IMR-90 (cell line): ENCODE measurements around the gene DIPK1B. TPM values are rescaled to one million over a fixed set of nuclear protein-coding genes. Genes with fewer than 3 reads are reported as not detected.

ENCODE experiments used
- ATAC-seq: fragments of 200-7000 bp; cut with Tn5 transposase; 2 replicates; pipeline ENCODE4 v1.9.1; 2020; ENCODE audit warnings: low read depth, mild to moderate bottlenecking, moderate library complexity
- BruUV-seq: library from RNA; stranded (reverse); fragments of 400-500 nt; replicated peaks from 2 replicates; lab custom pipeline; 2021; lab: Mats Ljungman, UMichigan
- CTCF ChIA-PET: fragments of 300-600 bp; formaldehyde crosslinking; extraction: SDS; loops from one replicate; lab custom pipeline; 2021; ENCODE audit warnings: antibody characterized with exemption; lab: Yijun Ruan, JAX
- POLR2A ChIA-PET: fragments of 300-600 bp; sonication (Branson Sonifier 250); formaldehyde crosslinking; loops from one replicate; lab custom pipeline; 2022; ENCODE audit warnings: antibody characterized with exemption; ENCODE audit not compliant: unreplicated experiment; lab: Charles Lee
- DNase-seq: peaks from one replicate; pipeline ENCODE4 v3.0.0; 2013
- H2AFZ ChIP-seq: replicated peaks from 2 replicates; pipeline ENCODE3; 2013; ENCODE audit warnings: low read length, mild to moderate bottlenecking; ENCODE audit not compliant: poor library complexity
- H2AK5ac ChIP-seq: 2 replicates; pipeline ENCODE4 v1.6.1; 2013; ENCODE audit warnings: low read depth, low read length, inconsistent platforms
- H2AK9ac ChIP-seq: replicated peaks from 2 replicates; pipeline ENCODE3; 2013; ENCODE audit warnings: mild to moderate bottlenecking, low read depth, low read length, moderate library complexity; ENCODE audit not compliant: poor library complexity
- H2BK120ac ChIP-seq: 2 replicates; pipeline ENCODE4 v1.6.1; 2013; ENCODE audit warnings: low read depth, low read length, inconsistent platforms
- H2BK15ac ChIP-seq: 3 replicates; pipeline ENCODE4 v1.6.1; 2013; ENCODE audit warnings: low read depth, low read length, inconsistent platforms
- H2BK20ac ChIP-seq: 2 replicates; pipeline ENCODE4 v1.6.1; 2013; ENCODE audit warnings: low read depth, mild to moderate bottlenecking, inconsistent platforms, low read length, moderate library complexity
- H2BK5ac ChIP-seq: 2 replicates; pipeline ENCODE4 v1.6.1; 2013; ENCODE audit warnings: mild to moderate bottlenecking, low read depth, low read length, inconsistent platforms; ENCODE audit not compliant: poor library complexity, severe bottlenecking
- H3K14ac ChIP-seq: replicated peaks from 2 replicates; pipeline ENCODE4 v1.6.1; 2013; ENCODE audit warnings: low read depth, low read length, inconsistent platforms
- H3K18ac ChIP-seq: 2 replicates; pipeline ENCODE4 v1.6.1; 2013; ENCODE audit warnings: low read depth, low read length, control low read depth
- H3K23ac ChIP-seq: 2 replicates; pipeline ENCODE4 v1.6.1; 2013; ENCODE audit warnings: low read depth, low read length, inconsistent platforms
- H3K27ac ChIP-seq: 2 replicates; pipeline ENCODE4 v1.5.1; 2013; ENCODE audit warnings: mild to moderate bottlenecking, control low read depth, low read length; ENCODE audit not compliant: insufficient read depth
- H3K27me3 ChIP-seq: 2 replicates; pipeline ENCODE4 v1.6.1; 2013; ENCODE audit warnings: low read length; ENCODE audit not compliant: control insufficient read depth, insufficient read depth
- H3K36me3 ChIP-seq: 2 replicates; pipeline ENCODE4 v1.6.1; 2013; ENCODE audit warnings: low read length, mixed read lengths; ENCODE audit not compliant: control insufficient read depth, insufficient read depth
- H3K4ac ChIP-seq: 2 replicates; pipeline ENCODE4 v1.6.1; 2013; ENCODE audit warnings: low read depth, low read length, inconsistent platforms
- H3K4me1 ChIP-seq: 2 replicates; pipeline ENCODE4 v1.6.1; 2013; ENCODE audit warnings: low read length, mixed read lengths; ENCODE audit not compliant: control insufficient read depth, insufficient read depth
- H3K4me2 ChIP-seq: 2 replicates; pipeline ENCODE4 v1.6.1; 2013; ENCODE audit warnings: low read depth, mild to moderate bottlenecking, control low read depth, low read length, moderate library complexity
- H3K4me3 ChIP-seq: 2 replicates; pipeline ENCODE4 v1.5.1; 2013; ENCODE audit warnings: low read depth, mild to moderate bottlenecking, control low read depth, low read length, moderate library complexity; ENCODE audit not compliant: insufficient read depth
- H3K56ac ChIP-seq: 2 replicates; pipeline ENCODE4 v1.6.1; 2013; ENCODE audit warnings: low read length, inconsistent platforms; ENCODE audit not compliant: insufficient read depth; ENCODE audit errors: extremely low read depth
- H3K79me1 ChIP-seq, 2 experiments: 2 replicates each; pipeline ENCODE4 v1.6.1; 2013; ENCODE audit warnings: low read length in 2 of 2, inconsistent platforms in 1 of 2, low read depth in 1 of 2
- H3K9ac ChIP-seq: 2 replicates; pipeline ENCODE4 v1.6.1; 2013; ENCODE audit warnings: low read depth, low read length, control low read depth
- H3K9me1 ChIP-seq: 2 replicates; pipeline ENCODE4 v1.6.1; 2013; ENCODE audit warnings: low read length, inconsistent platforms; ENCODE audit not compliant: insufficient read depth
- H3K9me3 ChIP-seq: 2 replicates; pipeline ENCODE4 v1.6.1; 2013; ENCODE audit warnings: low read length; ENCODE audit not compliant: control insufficient read depth, insufficient read depth
- H4K20me1 ChIP-seq: 2 replicates; pipeline ENCODE4 v1.6.1; 2013; ENCODE audit warnings: low read length, inconsistent platforms; ENCODE audit not compliant: insufficient read depth
- H4K5ac ChIP-seq: 2 replicates; pipeline ENCODE4 v1.6.1; 2013; ENCODE audit warnings: mild to moderate bottlenecking, low read depth, low read length, control low read depth
- H4K8ac ChIP-seq, 2 experiments: 2 replicates each; pipeline ENCODE4 v1.6.1; 2013; ENCODE audit warnings: low read depth in 2 of 2, low read length in 2 of 2, control low read depth in 1 of 2, inconsistent platforms in 1 of 2
- H4K91ac ChIP-seq: 2 replicates; pipeline ENCODE4 v1.6.1; 2013; ENCODE audit warnings: low read depth, low read length, inconsistent platforms; ENCODE audit not compliant: insufficient read depth
- RAD21 ChIP-seq: IDR thresholded peaks from 2 replicates; pipeline ENCODE4 v1.6.1; 2012; ENCODE audit warnings: low read length, improper control_type of control experiment
- RCOR1 ChIP-seq: IDR thresholded peaks from 2 replicates; pipeline ENCODE4 v1.6.1; 2012; ENCODE audit warnings: mild to moderate bottlenecking, low read length, improper control_type of control experiment; ENCODE audit not compliant: insufficient replicate concordance
- WGBS, 2 experiments: methylation state at CpG; one replicate each; pipeline versions ENCODE4 v1.1.5 to v1.1.7; 2013; ENCODE audit warnings: missing lambda C conversion rate in 2 of 2; ENCODE audit not compliant: insufficient read length in 1 of 2; ENCODE audit errors: extremely low coverage in 2 of 2; 5-methylcytosine and 5-hydroxymethylcytosine counted together
- dilution Hi-C: fragments of 300-500 bp; cut with HindIII; formaldehyde crosslinking; loops from one replicate; pipeline ENCODE4 v1.14.3; 2018; ENCODE audit warnings: low sequenced_read_pairs; ENCODE audit not compliant: unreplicated experiment
- in situ Hi-C: fragments of 300-500 bp; cut with MboI; formaldehyde crosslinking; loops from 3 replicates; pipeline ENCODE4 v1.14.3; 2019; ENCODE audit warnings: low sequenced_read_pairs, inconsistent platforms, mixed read lengths
- intact Hi-C: fragments of 100-400 bp; cut with micrococcal nuclease; formaldehyde crosslinking; loops from 2 replicates; pipeline ENCODE4 v1.10.0; 2022
- polyA plus RNA-seq, 3 experiments: library from polyadenylated mRNA; depleted of rRNA; stranded (reverse); fragments of >200 nt; gene quantifications; 2 replicates each; pipeline ENCODE4 v1.2.3, GENCODE V29; 2012; ENCODE audit warnings: low replicate concordance in 1 of 3
- total RNA-seq: library from RNA; depleted of rRNA; stranded (reverse); fragments of >200 nt; gene quantifications from 2 replicates; pipeline ENCODE4 v1.2.3, GENCODE V29; 2012
- TF ChIP-seq, protein P1 (sequence below): conservative IDR thresholded peaks from 2 replicates; pipeline ENCODE4 v1.5.1; 2012; ENCODE audit warnings: mild to moderate bottlenecking, low read depth, low read length, improper control_type of control experiment

Gene DIPK1B
- total and polyA plus RNA-seq, 2 of the 4 experiments (the other 2 are of a cell fraction) = 3.4 to 7.1 TPM

DNA sequence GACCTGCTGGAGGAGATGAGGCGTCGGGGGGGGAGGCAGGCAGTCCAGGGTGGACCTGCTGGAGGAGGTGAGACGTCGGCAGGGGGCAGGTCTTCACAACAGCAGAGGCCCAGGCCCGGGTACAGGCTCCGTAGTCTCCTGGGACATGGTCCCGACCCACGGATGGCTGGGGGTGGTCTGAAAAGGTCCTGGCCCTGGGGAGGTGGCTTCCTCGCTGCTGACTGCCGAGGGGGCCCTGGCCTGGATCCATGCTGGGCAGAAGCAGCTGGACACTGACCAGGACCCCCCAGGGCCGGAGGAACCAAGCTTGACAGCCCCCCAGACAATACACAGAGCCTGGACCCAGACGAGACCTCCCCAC is 41.1 kb upstream of the DIPK1B start:
- intact Hi-C loops (no loop called here), in situ Hi-C loops (no loop called here), dilution Hi-C loops (no loop called here)
- ChIA-PET CTCF (no interaction called here), POLR2A (no interaction called here)
- H3K4me2 ChIP-seq = no peak overlapping the region
- no peaks in the 10 kb centered on the region for H3K4me1 ChIP-seq
- peaks cover 8% of the 10 kb centered on the region; the same call in 1 of the 2 replicates for H3K27me3 ChIP-seq
- BruUV-seq = no TSS peak
- no peak for TF ChIP-seq RCOR1
- TF ChIP-seq, protein P1, sequence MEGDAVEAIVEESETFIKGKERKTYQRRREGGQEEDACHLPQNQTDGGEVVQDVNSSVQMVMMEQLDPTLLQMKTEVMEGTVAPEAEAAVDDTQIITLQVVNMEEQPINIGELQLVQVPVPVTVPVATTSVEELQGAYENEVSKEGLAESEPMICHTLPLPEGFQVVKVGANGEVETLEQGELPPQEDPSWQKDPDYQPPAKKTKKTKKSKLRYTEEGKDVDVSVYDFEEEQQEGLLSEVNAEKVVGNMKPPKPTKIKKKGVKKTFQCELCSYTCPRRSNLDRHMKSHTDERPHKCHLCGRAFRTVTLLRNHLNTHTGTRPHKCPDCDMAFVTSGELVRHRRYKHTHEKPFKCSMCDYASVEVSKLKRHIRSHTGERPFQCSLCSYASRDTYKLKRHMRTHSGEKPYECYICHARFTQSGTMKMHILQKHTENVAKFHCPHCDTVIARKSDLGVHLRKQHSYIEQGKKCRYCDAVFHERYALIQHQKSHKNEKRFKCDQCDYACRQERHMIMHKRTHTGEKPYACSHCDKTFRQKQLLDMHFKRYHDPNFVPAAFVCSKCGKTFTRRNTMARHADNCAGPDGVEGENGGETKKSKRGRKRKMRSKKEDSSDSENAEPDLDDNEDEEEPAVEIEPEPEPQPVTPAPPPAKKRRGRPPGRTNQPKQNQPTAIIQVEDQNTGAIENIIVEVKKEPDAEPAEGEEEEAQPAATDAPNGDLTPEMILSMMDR = no peak
- TF ChIP-seq RAD21 = no peak
- ATAC-seq = no peak
- H3K9me1 ChIP-seq = no peaks in the 10 kb centered on the region
- no peak overlapping the region for H4K5ac ChIP-seq
- no peaks in the 10 kb centered on the region; the same call in none of the 2 replicates for H4K20me1 ChIP-seq
- H3K36me3 ChIP-seq = peaks cover 12% of the 10 kb centered on the region; the same call in 1 of the 2 replicates
- H4K8ac ChIP-seq = no peak overlapping the region
- H4K91ac ChIP-seq = no peak overlapping the region
- no peak overlapping the region for H2AK9ac ChIP-seq
- H3K27ac ChIP-seq = no peak overlapping the region
- H2AK5ac ChIP-seq = no peak overlapping the region
- no peak overlapping the region for H3K14ac ChIP-seq
- no peak overlapping the region for H2AFZ ChIP-seq
- no peaks in the 10 kb centered on the region for H3K9me3 ChIP-seq
- no peak overlapping the region for H2BK15ac ChIP-seq
- H3K23ac ChIP-seq = no peak overlapping the region
- no peak overlapping the region for H2BK20ac ChIP-seq
- no peak overlapping the region for H2BK5ac ChIP-seq
- H2BK120ac ChIP-seq = no peak overlapping the region
- no CpG with 5 or more reads among the region's 12 CpGs for WGBS, 2 experiments
- H3K4ac ChIP-seq = no peak overlapping the region
- no peak overlapping the region for H3K56ac ChIP-seq
- H3K79me1 ChIP-seq = no peaks in the 10 kb centered on the region
- no peak overlapping the region for H3K9ac ChIP-seq
- DNase-seq = no peak
- H3K4me3 ChIP-seq = no peak overlapping the region
- H3K18ac ChIP-seq = no peak overlapping the region
